AG09319 (cell line): ENCODE results near the gene AHRR.

Experiments
- DNase-seq: peaks from one replicate; pipeline ENCODE4 v3.0.0-alpha.2; 2010; ENCODE audit warnings: low read depth; ENCODE audit errors: extremely low read depth
- TF ChIP-seq, protein P1 (sequence below): IDR thresholded peaks from 2 replicates; pipeline ENCODE4 v1.5.1; 2011; ENCODE audit warnings: low read depth, mild to moderate bottlenecking, inconsistent platforms, low read length, moderate library complexity

The AHRR gene

DNA sequence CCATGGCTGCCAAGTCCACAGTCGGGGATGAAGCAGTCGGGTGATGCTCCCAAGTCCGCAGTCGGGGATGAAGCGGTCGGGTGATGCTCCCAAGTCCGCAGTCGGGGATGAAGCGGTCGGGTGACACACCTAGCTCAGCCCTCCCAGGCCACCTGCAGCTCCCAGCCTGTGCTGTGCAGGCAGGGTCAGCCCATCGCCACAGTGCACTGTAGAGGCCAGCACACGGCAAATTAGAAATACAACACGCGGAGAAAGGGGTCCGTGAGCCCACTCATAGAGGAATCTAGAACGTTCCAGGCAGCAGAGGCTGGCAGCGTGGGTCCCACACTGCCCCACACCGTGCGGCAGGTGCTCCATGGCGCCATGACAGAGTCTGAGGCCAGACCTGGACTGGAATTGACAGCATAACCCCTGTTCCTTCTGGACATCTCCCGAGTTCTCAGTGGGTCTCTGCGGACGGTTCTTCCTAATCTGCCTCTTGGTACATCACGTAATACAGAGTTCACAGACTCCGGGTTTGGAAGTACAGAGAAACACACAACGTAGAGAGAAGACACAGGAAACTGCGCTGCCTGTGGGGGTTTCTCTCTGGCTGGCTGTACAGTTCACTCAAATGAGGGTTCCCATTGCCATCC lies 113.8 kb downstream of the AHRR start:
- TF ChIP-seq, protein P1, sequence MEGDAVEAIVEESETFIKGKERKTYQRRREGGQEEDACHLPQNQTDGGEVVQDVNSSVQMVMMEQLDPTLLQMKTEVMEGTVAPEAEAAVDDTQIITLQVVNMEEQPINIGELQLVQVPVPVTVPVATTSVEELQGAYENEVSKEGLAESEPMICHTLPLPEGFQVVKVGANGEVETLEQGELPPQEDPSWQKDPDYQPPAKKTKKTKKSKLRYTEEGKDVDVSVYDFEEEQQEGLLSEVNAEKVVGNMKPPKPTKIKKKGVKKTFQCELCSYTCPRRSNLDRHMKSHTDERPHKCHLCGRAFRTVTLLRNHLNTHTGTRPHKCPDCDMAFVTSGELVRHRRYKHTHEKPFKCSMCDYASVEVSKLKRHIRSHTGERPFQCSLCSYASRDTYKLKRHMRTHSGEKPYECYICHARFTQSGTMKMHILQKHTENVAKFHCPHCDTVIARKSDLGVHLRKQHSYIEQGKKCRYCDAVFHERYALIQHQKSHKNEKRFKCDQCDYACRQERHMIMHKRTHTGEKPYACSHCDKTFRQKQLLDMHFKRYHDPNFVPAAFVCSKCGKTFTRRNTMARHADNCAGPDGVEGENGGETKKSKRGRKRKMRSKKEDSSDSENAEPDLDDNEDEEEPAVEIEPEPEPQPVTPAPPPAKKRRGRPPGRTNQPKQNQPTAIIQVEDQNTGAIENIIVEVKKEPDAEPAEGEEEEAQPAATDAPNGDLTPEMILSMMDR: no peak
- no peak for DNase-seq

DNA sequence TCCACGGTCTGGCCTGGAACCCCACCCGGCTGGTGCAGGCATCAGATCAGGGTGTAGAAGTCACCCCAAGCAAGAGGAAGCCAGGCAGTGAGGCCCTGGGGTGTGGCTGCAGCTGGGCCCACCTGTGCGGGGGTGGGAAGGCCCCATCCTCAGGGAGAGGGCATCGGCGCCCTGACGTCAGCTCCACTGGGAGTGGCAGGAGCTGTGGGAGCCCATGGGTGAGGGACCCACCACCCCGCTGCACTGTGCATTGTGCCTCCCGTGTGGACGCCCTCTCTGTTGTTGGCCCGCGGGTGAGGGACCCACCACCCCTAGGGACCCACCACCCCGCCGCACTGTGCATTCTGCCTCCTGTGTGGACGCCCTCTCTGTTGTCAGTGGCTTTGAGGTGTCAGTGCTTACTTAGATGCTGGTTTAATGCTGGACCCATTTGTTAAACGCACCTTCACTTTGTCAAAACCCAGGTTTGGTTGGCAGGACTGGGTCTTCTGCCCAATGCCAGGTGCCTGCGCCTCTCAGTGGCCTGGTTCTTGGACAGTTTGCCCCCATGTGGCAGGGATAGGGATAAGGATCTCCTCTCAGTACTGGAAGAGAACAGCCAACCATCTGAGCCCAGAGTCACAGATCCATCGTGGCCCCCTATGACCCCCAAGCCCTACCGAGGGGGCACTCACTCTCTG lies 114.6 kb downstream of the AHRR start:
- TF ChIP-seq, protein P1: peak; percentile 59
- DNase-seq: no peak

DNA sequence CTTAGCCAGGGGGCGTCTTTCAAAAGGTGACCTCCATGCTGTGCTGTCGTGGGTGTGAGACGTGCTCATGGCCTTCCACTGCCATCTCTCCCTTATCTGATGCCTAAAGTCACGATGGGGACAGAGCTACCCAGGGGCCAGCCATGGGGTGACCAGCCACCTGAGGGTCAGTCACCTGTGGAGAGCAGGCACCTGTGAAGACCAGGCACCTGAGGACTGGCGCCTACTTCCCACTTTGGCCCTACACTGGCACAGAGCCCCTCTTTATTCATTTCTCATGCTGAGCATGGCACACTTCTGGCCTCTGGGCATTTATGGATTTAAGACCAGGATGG lies 115.1 kb downstream of the AHRR start:
- TF ChIP-seq, protein P1: no peak
- DNase-seq: no peak

- TF ChIP-seq, protein P1: no peak
Measured at GRCh38 chr5:437281-437771, 115.8 kb downstream of the AHRR start.

DNA sequence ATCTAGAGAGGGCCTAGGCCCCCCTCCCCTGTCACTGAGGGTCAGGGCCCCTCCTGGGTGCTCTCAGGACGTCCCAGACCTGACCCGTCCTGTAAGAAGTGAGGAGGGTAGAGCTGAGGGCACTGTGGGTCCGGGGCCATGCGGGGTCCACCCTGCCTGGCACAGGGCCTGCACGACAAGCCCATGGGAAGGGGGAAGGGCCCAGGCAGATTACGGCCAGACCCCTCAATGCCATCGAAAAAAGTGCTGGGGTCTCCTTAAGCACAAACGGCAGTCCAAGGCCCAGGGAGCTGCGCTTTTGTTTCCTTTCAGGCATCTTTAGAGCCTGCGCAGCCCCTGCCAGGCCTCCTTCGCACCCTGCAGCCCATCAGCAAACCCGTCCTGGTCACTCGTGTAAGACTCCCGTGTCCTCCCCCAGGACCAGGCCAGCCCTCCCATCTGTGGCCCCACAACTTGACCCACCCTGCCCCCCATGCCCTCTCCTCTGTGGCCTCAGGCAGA lies 117.0 kb downstream of the AHRR start:
- TF ChIP-seq, protein P1: no peak

More at GRCh38 chr5:437281-437771, 115.8 kb downstream of the AHRR start:
- no peak for DNase-seq

DNA sequence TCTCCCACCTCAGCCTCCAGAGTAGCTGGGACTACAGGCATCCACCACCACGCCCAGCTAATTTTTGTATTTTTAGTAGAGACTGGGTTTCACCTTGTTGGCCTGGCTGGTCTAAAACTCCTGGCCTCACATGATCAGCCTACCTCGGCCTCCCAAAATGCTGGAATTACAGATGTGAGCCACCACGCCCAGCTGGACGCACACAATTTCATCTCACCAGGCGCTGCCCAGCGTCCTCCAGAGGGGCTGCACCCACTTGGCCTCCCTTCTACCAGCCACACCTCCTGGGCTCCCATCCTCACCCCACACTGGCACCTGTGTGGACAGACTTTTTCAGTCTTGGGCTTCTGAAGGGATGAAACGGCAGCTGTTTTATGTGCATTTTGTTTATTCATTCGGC lies 117.7 kb downstream of the AHRR start:
- TF ChIP-seq, protein P1: no peak
- no peak for DNase-seq

More for the DNA sequence above, 117.0 kb downstream of the AHRR start:
- DNase-seq: no peak

- DNase-seq: no peak
- TF ChIP-seq, protein P1: no peak
Measured at GRCh38 chr5:439636-440035, 118.1 kb downstream of the AHRR start.
